ENCODE measurements around the gene ADGRD2.

DNA sequence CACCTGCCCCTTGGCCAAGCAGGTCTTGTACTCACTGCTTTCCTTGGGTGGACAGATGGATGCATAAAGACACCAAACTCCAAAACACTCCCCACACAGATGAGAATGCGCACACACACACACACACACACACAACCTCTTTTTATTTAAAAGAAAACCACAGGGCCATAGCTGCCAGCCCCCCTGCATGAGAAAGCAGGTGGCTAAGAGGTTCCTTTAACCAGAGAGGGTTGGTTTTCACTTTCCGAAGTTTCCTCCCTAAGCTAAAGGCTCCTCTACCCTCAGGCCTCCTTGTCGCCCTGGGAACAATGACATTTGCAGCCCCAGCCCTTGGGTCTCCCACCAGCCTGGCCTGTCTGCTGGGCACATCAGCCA lies 45.8 kb downstream of the ADGRD2 start:
- TF ChIP-seq, protein P1, sequence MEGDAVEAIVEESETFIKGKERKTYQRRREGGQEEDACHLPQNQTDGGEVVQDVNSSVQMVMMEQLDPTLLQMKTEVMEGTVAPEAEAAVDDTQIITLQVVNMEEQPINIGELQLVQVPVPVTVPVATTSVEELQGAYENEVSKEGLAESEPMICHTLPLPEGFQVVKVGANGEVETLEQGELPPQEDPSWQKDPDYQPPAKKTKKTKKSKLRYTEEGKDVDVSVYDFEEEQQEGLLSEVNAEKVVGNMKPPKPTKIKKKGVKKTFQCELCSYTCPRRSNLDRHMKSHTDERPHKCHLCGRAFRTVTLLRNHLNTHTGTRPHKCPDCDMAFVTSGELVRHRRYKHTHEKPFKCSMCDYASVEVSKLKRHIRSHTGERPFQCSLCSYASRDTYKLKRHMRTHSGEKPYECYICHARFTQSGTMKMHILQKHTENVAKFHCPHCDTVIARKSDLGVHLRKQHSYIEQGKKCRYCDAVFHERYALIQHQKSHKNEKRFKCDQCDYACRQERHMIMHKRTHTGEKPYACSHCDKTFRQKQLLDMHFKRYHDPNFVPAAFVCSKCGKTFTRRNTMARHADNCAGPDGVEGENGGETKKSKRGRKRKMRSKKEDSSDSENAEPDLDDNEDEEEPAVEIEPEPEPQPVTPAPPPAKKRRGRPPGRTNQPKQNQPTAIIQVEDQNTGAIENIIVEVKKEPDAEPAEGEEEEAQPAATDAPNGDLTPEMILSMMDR (IDR thresholded peaks at IDR 0.05), result no peak
- no peak for TF ChIP-seq POLR2AphosphoS5 (IDR thresholded peaks at IDR 0.05)
- no peak for TF ChIP-seq POLR2A (IDR thresholded peaks at IDR 0.05)

All from breast epithelium (tissue), 3 donors.